HG03060 (cell line): ENCODE data around the gene PCDHB12.

ENCODE experiments used
- ATAC-seq: cut with Tn5 transposase; IDR thresholded peaks from one replicate; pipeline ENCODE4 v1.9.1; 2021; ENCODE audit warnings: low read depth, moderate number of reproducible peaks; ENCODE audit not compliant: unreplicated experiment

PCDHB12 gene

DNA sequence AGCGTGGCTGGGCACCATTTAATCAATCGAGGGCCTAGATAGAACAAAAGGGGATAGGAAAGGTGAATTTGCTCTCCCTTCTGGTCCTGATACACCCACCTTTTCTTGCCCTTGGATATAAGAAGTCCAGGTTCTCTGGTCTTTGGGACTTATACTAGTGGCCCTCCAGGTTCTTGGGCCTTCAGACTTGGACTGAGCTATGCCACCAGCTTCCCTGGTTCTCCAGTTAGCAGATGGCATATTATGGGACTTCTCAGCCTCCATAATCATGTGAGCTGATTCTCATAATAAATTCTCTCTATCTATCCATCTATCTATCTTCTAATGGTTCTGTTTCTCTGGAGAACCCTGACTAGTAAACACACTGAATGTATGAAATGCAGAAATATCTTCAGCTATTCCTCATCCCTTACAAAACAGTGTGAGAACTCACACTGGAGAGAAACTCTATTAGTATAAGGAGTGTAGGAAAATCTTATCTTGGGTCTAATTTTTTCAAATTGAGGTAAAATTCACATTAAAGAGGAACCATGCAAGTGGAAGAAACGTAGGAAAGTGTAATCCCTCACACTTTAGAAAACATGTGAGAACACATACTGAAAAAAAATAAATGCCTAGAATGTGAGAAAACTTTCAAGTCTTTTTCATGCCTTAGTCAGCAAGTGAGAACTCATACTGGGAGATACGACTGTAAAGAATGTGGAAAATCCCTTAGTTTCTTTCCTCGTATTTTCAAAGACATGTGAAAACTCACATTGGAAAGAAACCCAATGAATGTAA is 52.1 kb downstream of the PCDHB12 start:
- no peak for ATAC-seq

DNA sequence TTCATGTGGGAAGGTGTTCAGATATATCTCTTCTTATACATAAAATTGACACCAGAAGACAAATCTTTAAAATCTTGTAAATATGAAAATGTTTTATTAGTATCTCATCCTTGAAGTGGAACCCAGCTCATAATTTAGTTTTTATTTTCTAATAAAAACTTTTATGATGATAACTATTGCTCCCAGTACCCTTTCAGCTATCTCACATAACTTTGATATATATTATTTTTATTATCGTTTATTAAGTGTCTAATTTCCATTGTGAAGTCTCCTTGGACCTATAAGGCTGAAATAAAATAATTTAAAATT is 52.7 kb downstream of the PCDHB12 start:
- no peak for ATAC-seq
